Fibroblast of villous mesenchyme (primary cell): ENCODE measurements around the gene CLTRN. TPM values are rescaled to one million over a fixed set of nuclear protein-coding genes. Genes with fewer than 3 reads are reported as not detected.
"Not testable (repeated sequence)": the region's sequence is repeated elsewhere in the genome, so short reads cannot be mapped to it uniquely, and the experiment has no call there.

Experiments used
- DNase-seq: peaks from one replicate; pipeline ENCODE4 v3.0.0-alpha.2; 2010; ENCODE audit warnings: low read depth
- H3K4me3 ChIP-seq: 2 replicates; pipeline ENCODE4 v1.5.1; 2011; ENCODE audit warnings: low read depth, mild to moderate bottlenecking, low read length
- CTCF ChIP-seq: IDR thresholded peaks from 2 replicates; pipeline ENCODE4 v1.5.1; 2012; ENCODE audit warnings: low read depth, mild to moderate bottlenecking, low read length; ENCODE audit not compliant: insufficient read depth
- total RNA-seq: library from RNA; depleted of rRNA; stranded (reverse); fragments of >200 nt; gene quantifications from 2 replicates; pipeline ENCODE4 v1.2.3, GENCODE V29; 2012

Gene CLTRN
- total RNA-seq, 1 donor = under 0.01 TPM

- no peak for TF ChIP-seq CTCF
- H3K4me3 ChIP-seq = peak overlapping the region; percentile 93
- peak; percentile 95 for DNase-seq
Observed at GRCh38 chrX:15674841-15675489, 10.4 kb upstream of the CLTRN start.

- no peak for DNase-seq
- TF ChIP-seq CTCF = no peak
- H3K4me3 ChIP-seq = peak overlapping the region; percentile 93
Observed at GRCh38 chrX:15674514-15674840, 9.9 kb upstream of the CLTRN start.

DNA sequence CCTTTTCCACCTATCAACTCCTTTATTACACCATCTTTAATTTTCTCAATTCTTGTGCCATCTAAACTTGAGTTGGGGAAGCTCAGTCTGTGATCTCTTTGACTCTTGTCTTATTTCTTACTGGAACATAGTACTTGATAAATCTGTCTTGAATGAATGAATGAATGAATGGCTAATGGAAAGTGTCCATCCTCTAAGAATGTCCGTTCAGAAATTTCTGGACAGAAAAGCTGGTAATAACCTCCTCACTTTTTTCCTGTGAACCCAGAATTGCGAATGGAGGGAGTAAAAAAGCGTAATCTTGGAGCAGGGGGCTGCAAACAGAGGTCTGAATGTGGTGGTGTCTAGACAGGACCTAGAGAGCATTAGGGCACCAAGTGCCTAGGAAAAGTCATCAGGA, 9.4 kb upstream of the CLTRN start:
- peak overlapping the region; percentile 93 for H3K4me3 ChIP-seq
- no peak for DNase-seq
- TF ChIP-seq CTCF = no peak

DNA sequence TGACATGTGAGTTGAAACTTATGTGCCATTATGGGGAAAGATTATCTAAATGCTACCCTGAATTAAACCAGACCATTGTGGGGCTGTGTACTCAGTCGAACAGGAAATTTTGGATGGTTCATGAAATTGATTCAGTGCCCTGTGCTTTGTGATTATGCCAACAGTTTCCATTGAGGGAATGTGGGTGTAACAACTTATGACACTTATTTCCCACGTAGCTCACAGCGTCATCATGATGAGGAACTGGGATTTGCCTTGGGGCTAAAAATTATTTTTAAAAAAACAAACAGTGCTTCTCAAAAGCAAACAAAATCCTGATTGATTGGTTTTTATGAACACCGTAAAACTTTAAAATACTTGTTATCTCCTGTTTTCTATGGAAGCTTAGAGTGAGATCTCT, 8.3 kb upstream of the CLTRN start:
- no peak overlapping the region for H3K4me3 ChIP-seq
- no peak for TF ChIP-seq CTCF

DNA sequence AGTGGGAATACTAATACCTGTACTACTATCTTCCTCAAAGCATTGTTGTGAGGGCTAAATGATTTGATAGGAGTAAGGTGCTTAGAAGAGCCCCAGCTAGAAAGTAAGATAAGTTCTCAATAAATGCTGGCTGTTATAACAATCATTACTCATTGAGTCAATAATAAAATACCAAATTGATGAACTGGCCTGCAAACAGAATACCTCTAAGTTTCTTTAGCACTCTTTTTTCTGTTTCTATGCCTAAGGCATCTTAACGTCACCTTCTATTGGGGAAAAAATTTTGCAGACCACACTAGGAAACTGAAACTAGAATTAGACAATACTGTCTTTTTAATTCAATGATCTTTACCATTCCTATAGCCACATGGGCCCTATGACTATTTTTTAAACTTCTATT, 1.2 kb downstream of the CLTRN start:
- H3K4me3 ChIP-seq = no peak overlapping the region
- TF ChIP-seq CTCF = no peak
- no peak for DNase-seq

More for the DNA sequence above, 8.3 kb upstream of the CLTRN start:
- no peak for DNase-seq

DNA sequence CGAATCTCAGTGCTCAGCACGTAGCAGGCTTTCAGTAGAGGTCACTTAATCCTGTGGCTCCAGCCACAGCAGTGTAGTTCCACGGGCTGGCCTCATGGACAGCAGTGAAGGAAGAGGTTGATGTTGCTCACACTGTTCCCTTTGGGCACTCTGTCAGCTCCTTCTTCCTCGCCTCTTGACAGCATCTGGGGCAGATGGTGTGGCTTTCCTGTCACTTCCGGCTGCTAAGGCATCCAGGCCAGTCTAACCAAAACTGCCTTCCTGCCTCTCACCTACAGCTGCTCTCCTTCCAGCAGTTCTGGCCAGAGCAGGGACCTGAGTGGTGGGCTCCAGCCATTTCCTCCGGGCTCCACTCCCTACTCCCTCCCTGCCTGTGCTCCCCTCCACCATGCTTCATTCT, 9.8 kb downstream of the CLTRN start:
- H3K4me3 ChIP-seq, DNase-seq: not testable (repeated sequence)

- TF ChIP-seq CTCF = no peak
- DNase-seq = no peak
- no peak overlapping the region for H3K4me3 ChIP-seq
Observed at GRCh38 chrX:15653961-15654360, 10.6 kb downstream of the CLTRN start.

DNA sequence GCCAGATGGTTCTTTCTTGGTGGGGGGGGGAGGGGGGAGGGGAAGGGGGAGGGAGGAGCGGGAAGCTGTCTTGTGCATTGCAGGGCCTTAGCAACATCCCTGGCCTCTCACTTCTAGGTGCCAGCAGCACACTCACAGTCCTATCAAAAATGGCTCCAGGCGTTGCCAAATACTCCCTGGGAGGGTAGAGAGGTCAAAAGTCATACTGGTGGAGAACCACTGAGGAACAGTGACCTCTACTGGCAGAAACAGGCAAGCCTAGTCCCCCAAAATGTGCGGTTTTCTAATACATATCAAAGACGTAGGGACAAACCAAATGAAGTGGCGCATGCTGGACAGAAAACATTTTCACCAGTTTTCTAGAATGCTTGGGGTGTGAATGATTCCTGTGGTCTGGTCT, 17.1 kb downstream of the CLTRN start:
- H3K4me3 ChIP-seq, DNase-seq: not testable (repeated sequence)
